PC-9 (cell line): ENCODE data around the gene GHRH. TPM values are rescaled to one million over a fixed set of nuclear protein-coding genes. Genes with fewer than 3 reads are reported as not detected.

Experiments used
- BruUV-seq: library from RNA; stranded (reverse); fragments of 400-500 nt; replicated peaks from 2 replicates; lab custom pipeline; 2021; lab: Mats Ljungman, UMichigan
- CTCF ChIA-PET: fragments of 300-600 bp; sonication (Branson Sonifier 250); formaldehyde crosslinking; loops from one replicate; lab custom pipeline; 2022; ENCODE audit warnings: antibody characterized with exemption; lab: Charles Lee
- POLR2A ChIA-PET: fragments of 300-600 bp; sonication (Branson Sonifier 250); formaldehyde crosslinking; loops from one replicate; lab custom pipeline; 2022; ENCODE audit warnings: antibody characterized with exemption; ENCODE audit not compliant: unreplicated experiment; lab: Charles Lee
- DNase-seq, 2 experiments: peaks; one replicate each; pipeline versions ENCODE4 v3.0.0 to v3.0.0-alpha.2; 2015 to 2022; ENCODE audit warnings: mixed read lengths in 1 of 2
- H2AFZ ChIP-seq: fragments of 200-600 bp; sonication (generic); 2 replicates; pipeline ENCODE4 v1.8.1; 2017; ENCODE audit warnings: antibody characterized with exemption
- H3F3A ChIP-seq: fragments of 200-600 bp; sonication (generic); 2 replicates; pipeline ENCODE4 v1.8.1; 2017; ENCODE audit warnings: antibody characterized with exemption, mild to moderate bottlenecking, low read depth; ENCODE audit not compliant: insufficient read depth
- H3K27ac ChIP-seq: fragments of 200-600 bp; sonication (generic); 2 replicates; pipeline ENCODE4 v1.6.1; 2016; ENCODE audit warnings: mixed run types
- H3K27me3 ChIP-seq: fragments of 200-600 bp; sonication (generic); 2 replicates; pipeline ENCODE4 v1.6.1; 2016; ENCODE audit warnings: low read depth, mixed run types; ENCODE audit not compliant: insufficient read depth
- H3K36me3 ChIP-seq: fragments of 200-600 bp; sonication (generic); 2 replicates; pipeline ENCODE4 v1.6.1; 2016; ENCODE audit warnings: low read depth, mixed run types
- H3K4me1 ChIP-seq: fragments of 200-600 bp; sonication (generic); replicated peaks from 2 replicates; pipeline ENCODE4 v1.6.1; 2016; ENCODE audit warnings: mixed run types; ENCODE audit not compliant: insufficient read depth
- H3K4me2 ChIP-seq: fragments of 200-600 bp; sonication (generic); 2 replicates; pipeline ENCODE4 v1.6.1; 2017; ENCODE audit warnings: mixed run types
- H3K4me3 ChIP-seq: fragments of 200-600 bp; sonication (generic); 2 replicates; pipeline ENCODE4 v1.6.1; 2016; ENCODE audit warnings: mixed run types
- H3K79me2 ChIP-seq: fragments of 200-600 bp; sonication (generic); 2 replicates; pipeline ENCODE4 v1.6.1; 2017; ENCODE audit warnings: low read depth, mixed run types
- H3K9me2 ChIP-seq: fragments of 200-600 bp; sonication (generic); 2 replicates; pipeline ENCODE4 v1.8.1; 2017; ENCODE audit warnings: mild to moderate bottlenecking; ENCODE audit not compliant: insufficient read depth
- H3K9me3 ChIP-seq: fragments of 200-600 bp; sonication (generic); 2 replicates; pipeline ENCODE4 v1.8.1; 2016; ENCODE audit warnings: low read depth; ENCODE audit not compliant: insufficient read depth
- H4K20me1 ChIP-seq: fragments of 200-600 bp; sonication (generic); 2 replicates; pipeline ENCODE4 v1.8.1; 2017; ENCODE audit not compliant: insufficient read depth
- EZH2 ChIP-seq: fragments of 200-600 bp; sonication (generic); IDR thresholded peaks from 2 replicates; pipeline ENCODE4 v1.8.0; 2017; ENCODE audit warnings: antibody characterized with exemption, low read depth
- intact Hi-C: fragments of 100-400 bp; cut with micrococcal nuclease; formaldehyde crosslinking; loops from one replicate; pipeline ENCODE4 v1.10.0; 2022; ENCODE audit not compliant: unreplicated experiment
- total RNA-seq: library from RNA; stranded (reverse); gene quantifications from 2 replicates; pipeline ENCODE4 v1.2.3, GENCODE V29; 2021
- TF ChIP-seq, protein P1 (sequence below): fragments of 200-600 bp; sonication (generic); conservative IDR thresholded peaks from 2 replicates; pipeline ENCODE4 v1.6.1; 2017; ENCODE audit warnings: mixed run types, antibody characterized with exemption, mild to moderate bottlenecking, moderate library complexity

The GHRH gene
- total RNA-seq, 1 experiment from 2014 or later = not detected

DNA sequence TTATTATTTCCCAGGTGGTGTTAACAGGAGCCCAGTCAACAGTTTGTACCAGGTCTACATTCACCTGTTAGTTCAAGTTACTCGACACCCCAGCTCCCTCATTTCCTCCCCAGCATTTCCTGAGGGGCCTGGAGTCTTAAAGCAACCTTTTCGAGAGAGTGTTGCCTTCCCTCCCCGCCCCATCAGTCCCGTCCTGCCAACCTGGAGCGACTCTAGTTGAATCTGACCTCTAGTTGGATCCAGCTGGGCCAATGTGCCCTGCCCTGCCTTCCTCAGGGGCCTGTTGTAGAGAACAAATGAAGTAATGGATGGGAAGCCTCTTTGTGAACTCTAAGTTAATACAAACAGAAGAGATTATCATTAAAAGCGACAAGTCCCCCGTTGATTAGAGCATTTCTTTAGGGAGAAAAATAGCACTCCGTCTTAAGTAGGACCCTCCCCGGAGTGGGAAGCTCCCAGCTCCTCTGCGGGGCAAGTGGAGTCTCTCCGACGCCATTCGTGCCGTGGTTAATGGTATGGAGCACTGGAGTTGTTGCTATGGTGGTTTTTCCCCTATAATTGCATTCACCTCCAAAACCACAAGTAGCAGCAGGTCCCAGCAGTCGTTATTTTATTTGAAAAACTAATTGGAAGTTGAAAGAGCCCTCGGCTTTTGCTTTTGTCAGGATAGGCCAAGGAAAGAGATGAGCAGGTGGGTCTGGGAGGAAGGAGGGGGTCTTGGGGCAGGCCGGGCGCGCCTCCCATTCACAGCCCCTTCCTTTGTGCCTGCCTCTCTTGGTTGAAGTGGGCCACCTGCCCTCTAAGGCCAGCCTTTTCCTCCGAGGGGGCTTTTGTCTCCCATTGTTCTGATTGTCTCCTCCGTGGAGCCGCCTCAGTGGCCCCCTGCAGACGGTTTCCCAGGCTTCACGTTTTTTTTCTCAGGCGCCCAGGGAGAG is 16.1 kb downstream of the GHRH start:
- POLR2A ChIA-PET = no interaction called here
- no peak overlapping the region for H3K4me3 ChIP-seq
- no peak for DNase-seq
- no peaks in the 10 kb centered on the region for H3K79me2 ChIP-seq
- H3K4me2 ChIP-seq = no peak overlapping the region
- H3K27me3 ChIP-seq = no peaks in the 10 kb centered on the region
- TSS peak; percentile 6 for BruUV-seq
- no peaks in the 10 kb centered on the region for H4K20me1 ChIP-seq
- H3F3A ChIP-seq = no peaks in the 10 kb centered on the region
- H3K36me3 ChIP-seq = 0 out of 2 replicates have a peak, but pooled peaks cover 8% of the 10 kb centered on the region
- H2AFZ ChIP-seq = no peak overlapping the region
- H3K4me1 ChIP-seq = no peaks in the 10 kb centered on the region
- no peak for TF ChIP-seq EZH2
- TF ChIP-seq, protein P1, sequence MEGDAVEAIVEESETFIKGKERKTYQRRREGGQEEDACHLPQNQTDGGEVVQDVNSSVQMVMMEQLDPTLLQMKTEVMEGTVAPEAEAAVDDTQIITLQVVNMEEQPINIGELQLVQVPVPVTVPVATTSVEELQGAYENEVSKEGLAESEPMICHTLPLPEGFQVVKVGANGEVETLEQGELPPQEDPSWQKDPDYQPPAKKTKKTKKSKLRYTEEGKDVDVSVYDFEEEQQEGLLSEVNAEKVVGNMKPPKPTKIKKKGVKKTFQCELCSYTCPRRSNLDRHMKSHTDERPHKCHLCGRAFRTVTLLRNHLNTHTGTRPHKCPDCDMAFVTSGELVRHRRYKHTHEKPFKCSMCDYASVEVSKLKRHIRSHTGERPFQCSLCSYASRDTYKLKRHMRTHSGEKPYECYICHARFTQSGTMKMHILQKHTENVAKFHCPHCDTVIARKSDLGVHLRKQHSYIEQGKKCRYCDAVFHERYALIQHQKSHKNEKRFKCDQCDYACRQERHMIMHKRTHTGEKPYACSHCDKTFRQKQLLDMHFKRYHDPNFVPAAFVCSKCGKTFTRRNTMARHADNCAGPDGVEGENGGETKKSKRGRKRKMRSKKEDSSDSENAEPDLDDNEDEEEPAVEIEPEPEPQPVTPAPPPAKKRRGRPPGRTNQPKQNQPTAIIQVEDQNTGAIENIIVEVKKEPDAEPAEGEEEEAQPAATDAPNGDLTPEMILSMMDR = no peak
- H3K9me2 ChIP-seq = no peaks in the 10 kb centered on the region
- intact Hi-C loops = no loop called here
- CTCF ChIA-PET = no interaction called here
- H3K27ac ChIP-seq = no peak overlapping the region
- no peaks in the 10 kb centered on the region for H3K9me3 ChIP-seq

DNA sequence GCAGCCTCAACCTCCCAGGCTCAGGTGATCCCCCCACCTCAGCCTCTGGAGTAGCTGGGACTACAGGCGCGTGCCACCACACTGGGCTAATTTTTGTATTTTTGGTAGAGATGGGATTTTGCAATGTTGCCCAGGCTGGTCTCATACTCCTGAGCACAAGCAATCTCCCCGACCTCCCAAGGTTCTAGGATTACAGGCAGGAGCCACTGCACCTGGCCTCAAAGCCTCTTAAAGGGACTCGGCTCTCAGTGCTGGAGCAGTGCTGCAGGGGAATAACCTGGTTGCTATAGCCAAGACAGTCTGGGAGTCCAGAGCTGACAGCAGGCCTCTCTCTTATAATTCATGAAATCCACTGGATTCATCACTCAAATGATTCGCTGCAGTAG is 17.0 kb downstream of the GHRH start:
- POLR2A ChIA-PET = interaction anchor here (0.6 kb wide), 1 partner anchor 1215 kb away, joined by 4 read pairs; no protein-coding TSS in a partner anchor
- no peak for DNase-seq
- Histone ChIP-seq H3K9me3 (no peaks in the 10 kb centered on the region), H3K9me2 (no peaks in the 10 kb centered on the region), H3K4me1 (no peaks in the 10 kb centered on the region), H3K4me2 (no peak overlapping the region), H4K20me1 (no peaks in the 10 kb centered on the region), H3K79me2 (no peaks in the 10 kb centered on the region), H2AFZ (no peak overlapping the region), H3F3A (no peaks in the 10 kb centered on the region), H3K27ac (no peak overlapping the region), H3K4me3 (no peak overlapping the region), H3K36me3 (0 out of 2 replicates have a peak, but pooled peaks cover 9% of the 10 kb centered on the region), H3K27me3 (no peaks in the 10 kb centered on the region)
- BruUV-seq = no TSS peak
- CTCF ChIA-PET = no interaction called here
- intact Hi-C loops = no loop called here
- TF ChIP-seq, protein P1 = no peak
- no peak for TF ChIP-seq EZH2

DNA sequence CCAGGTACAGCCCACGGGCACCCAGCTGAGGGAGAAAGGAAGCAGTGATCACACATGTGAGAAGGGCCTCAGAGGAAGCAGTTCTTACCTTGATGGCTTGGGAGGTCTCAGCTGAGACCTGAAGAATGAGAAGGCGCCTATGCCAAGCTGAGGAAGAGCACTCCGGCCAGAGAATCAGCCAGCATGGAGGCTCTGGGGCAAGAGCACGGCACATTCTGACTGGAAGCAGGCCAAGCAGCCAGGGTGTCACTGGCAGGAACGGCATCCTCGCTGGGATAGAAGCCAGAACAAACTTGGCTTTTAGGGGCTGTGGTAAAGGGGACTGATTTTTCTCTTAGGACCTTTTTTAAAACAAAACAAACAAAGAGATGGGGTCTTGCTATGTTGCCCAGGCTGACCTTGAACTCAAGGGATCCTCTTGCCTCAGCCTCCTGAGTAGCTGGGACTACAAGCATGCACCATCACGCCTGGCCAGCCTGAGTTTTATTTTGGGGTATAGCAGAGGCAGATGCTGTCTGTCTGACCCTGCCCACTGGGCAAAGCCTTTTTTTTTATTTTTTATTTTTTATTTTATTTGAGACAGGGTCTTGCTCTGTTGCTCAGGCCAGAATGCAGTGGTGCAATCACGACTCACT is 17.6 kb downstream of the GHRH start:
- intact Hi-C loops = no loop called here
- DNase-seq = no peak
- Histone ChIP-seq H4K20me1 (no peaks in the 10 kb centered on the region), H3K4me1 (no peaks in the 10 kb centered on the region), H3K27me3 (no peaks in the 10 kb centered on the region), H3K4me2 (no peak overlapping the region), H3K27ac (no peak overlapping the region), H3K9me3 (no peaks in the 10 kb centered on the region), H3K9me2 (no peaks in the 10 kb centered on the region), H2AFZ (no peak overlapping the region), H3K36me3 (peaks cover 13% of the 10 kb centered on the region; the same call in 1 of the 2 replicates), H3F3A (no peaks in the 10 kb centered on the region), H3K4me3 (no peak overlapping the region), H3K79me2 (no peaks in the 10 kb centered on the region)
- POLR2A ChIA-PET = interaction anchor here (0.6 kb wide), 1 partner anchor 1216 kb away, joined by 4 read pairs; no protein-coding TSS in a partner anchor
- TF ChIP-seq, protein P1 = no peak
- no peak for TF ChIP-seq EZH2
- no TSS peak for BruUV-seq
- CTCF ChIA-PET = no interaction called here
